Right forelimb (tissue), 1 donor: ENCODE results near the gene RPL36A.

Experiments used
- DNase-seq: peaks from one replicate; pipeline ENCODE4 v3.0.0-alpha.2; 2018

The RPL36A gene

GRCh38 chrX:101390664-101391525 lies at the start of gene RPL36A:
TSS of gene RPL36A (plus strand) at chrX:101391011. CDS start at chrX:101391044, 33 bp downstream.
- DNase-seq, result peak; percentile 85

DNA sequence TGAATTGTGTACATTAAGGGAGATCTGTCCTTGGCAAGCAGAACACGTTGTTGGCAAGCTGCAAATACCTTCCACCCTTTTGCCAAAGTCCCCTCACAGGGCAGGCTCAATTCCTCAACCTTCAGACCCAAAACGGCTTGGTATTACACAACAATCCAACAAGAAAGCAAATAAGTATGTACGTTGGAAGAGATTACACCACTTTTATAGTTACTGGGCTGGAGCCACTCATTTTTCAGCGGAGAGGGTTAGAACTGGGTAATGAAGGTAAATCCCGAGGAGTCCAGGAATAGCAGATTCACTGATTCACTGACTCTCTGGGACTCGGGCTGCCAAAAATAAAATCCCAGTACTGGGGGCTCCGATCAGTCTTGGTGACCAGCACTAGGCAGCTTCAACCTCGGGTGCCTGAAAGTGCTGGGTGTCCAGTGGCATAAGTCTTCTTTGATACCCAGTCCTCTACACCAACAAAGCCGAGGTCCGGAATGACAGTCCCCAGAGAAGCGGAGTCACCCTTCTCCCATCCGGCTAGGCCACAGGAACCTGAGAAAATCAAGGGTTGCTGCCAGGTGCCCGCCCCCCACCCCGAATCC lies 42.9 kb upstream of the RPL36A start:
- DNase-seq, result no peak

DNA sequence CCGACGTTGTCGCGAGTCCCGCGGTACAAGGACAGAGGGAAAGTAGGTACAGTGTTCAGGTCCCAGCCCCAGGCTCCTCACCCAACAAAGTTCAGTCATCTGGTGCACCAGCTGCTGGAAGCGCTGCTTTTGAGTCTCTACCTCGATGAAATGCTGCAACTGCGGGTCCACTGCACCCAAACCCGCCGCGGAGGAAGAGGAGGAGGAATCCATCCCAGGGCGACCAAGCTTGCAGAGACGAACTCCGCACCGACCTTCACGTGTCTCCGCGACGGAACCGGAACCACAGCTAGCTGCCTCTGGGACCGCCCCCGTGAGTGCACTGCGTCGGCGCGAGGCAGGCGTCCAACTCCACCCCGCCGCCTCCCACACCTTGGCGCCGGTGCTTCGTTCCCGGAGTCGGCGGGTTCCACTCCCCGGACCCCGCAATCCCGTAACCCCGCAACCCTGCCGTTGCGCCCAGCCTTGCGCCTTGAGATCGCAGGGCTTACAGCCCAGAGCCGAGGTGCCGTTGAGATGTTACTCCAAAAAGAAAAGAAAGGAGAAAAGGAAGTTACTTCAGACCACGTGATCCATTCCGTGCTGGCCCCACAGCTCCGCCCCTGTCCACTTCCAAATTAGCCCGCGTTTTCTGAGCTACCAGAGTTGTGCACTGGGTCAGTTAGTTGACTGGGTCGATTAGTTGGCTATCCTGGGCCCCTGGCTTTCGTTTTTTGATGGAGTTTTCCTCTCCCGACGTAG lies 42.2 kb upstream of the RPL36A start, which contains the start of gene TIMM8A:
Gene TIMM8A, minus strand, starts transcription at position 291 of the 741 bp plus-strand sequence. Its CDS starts 78 bp downstream, at position 213.
- peak; percentile 86 for DNase-seq

DNA sequence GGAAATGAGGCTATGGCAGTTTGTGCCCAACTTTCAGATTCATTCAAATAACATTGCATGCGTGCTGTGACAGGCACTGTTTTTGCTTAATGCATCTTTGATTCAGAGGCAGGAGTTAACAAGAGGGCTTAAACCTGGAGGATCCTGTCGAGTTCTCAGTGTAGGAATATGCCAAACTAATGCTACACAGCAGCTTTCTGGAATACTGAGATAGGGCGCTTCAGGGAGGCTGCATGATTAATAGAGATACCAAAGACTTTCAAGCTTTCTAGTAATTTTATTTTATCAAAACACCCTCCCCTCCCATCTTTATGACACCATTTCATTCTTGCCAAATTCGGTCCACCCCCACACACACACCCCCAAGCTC lies 41.6 kb upstream of the RPL36A start:
- no peak for DNase-seq

- DNase-seq, result no peak
Measured at GRCh38 chrX:101357166-101357795, 33.5 kb upstream of the RPL36A start.

- DNase-seq, result no peak
Measured at GRCh38 chrX:101359966-101360365, 30.8 kb upstream of the RPL36A start.

DNA sequence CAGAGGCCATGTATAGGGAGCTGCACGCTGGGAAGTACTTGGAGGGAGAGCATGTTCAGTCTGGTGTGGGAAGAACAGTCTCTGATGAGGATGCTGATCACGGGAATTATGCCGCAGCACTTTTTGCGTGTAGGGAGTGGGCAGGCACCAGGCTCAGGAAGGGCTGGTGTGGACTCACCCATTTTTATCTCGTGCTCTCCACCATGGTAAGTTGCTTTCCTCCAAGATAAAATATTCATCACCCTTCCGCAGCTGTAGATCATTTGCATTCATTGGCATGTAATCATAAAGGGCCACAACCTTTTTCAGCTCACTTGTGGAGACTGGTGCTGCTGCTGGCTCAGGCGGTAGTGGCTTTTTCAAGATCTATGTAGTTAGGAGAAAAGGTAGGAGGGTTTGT lies 30.4 kb upstream of the RPL36A start:
- DNase-seq, result no peak

GRCh38 chrX:101362116-101362515 lies 28.7 kb upstream of the RPL36A start:
- no peak for DNase-seq

DNA sequence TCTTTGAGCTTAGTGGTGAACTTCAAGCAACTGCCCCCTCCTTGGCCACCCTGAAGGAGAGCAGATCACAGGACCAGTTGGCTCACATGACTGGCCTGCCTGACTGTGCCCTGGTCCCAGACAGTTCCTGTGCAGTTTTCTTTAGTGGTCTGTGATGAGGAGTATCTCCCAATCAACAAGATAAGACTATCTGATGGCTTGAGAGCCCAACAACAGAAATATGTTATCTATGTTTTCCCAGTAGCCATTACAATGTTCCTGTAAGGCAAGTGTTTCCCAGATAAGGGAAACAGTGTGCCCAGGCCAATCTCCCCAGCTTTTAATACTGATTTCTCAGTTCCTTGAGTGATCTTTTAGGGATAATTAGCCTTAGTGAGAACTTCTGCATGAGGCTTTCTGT lies 28.1 kb upstream of the RPL36A start:
- no peak for DNase-seq

- DNase-seq, result no peak
Measured at GRCh38 chrX:101365301-101365795, 25.5 kb upstream of the RPL36A start.

- no peak for DNase-seq
Measured at GRCh38 chrX:101368800-101369199, 22.0 kb upstream of the RPL36A start.

DNA sequence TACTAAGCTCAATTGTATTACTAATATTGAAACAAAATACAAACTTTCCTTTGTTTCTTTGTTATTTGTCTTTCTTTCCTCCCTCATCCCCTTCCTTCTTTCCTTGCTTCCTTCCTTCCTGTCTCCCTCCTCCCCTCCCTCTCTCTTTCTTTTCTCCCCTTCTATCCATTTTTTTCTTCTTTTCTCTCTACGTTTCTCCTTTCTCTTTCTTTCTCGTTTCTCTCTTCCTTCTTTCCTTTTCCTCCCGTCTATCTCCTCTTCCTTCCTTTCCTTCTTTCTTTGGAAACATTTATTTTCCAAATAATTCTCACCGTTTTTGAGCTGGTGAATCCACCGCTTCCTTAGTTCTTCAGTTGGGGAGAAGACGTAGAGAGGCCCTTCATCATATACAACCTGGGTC lies 21.1 kb upstream of the RPL36A start:
- DNase-seq, result no peak

DNA sequence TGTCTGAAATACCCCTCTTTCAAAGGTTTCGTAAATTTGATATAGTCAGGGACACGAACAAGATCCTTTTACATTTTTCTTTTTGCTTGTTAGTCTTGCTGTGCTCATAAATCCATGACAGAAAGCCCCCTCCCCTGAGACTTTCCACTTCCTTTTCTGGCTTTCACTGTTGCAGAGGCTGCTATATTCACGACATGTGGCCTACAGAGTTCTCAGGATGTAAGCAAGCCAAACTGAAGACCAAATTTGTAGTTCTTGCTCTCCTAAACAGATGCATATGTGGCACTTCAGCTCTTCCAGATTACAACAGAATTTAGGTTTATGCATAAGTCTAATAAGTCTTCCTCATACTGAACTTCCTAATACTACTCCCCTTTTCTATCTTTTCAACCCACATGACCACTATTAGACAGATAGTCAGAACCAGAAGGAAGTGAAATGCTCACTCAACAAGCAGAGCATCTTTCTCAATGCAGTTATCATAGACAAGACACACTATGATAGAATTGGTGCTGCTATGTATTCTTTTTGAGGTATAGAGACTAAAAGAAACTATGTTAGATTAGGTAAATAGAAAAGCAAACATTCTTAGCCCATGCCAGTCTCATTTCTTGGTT lies 19.8 kb upstream of the RPL36A start:
- DNase-seq, result no peak

- no peak for DNase-seq
Measured at GRCh38 chrX:101377547-101377946, 13.3 kb upstream of the RPL36A start.

- no peak for DNase-seq
Measured at GRCh38 chrX:101383679-101384205, 7.1 kb upstream of the RPL36A start.

DNA sequence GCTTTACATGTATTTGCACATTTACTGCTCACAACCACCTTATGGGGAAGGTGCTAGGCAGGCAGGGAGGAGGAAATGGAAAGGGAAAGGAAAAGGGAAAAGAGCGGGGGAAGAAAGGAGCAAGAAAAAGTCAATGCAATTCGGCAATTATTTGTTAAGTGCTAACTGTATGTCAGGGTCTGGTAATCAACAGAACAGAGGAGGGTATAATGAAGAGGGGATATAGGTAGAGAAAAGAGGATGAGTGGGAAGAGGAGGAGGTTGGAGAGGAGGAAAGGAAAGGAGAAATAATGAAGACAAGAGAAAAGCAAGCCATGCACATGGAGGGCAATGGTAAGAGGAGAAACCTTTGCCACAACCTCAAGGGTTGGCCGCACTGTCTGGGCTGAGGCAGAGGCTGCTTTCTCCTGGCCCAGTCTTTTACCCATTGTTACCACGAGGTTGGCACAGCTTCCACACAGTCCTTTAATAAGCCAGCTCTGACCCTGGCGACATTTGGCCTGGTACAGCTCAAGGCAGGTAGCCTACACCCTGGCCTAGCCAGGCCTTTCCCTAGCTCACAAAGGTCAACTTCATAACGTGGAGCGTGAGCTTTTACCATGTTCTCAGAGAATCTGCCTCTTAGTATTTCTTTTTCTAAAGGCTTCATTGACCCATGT lies 5.7 kb upstream of the RPL36A start:
- DNase-seq, result no peak

GRCh38 chrX:101385795-101386541 lies 4.8 kb upstream of the RPL36A start, which contains the start of gene BTK:
TSS of gene BTK (minus strand) at chrX:101386191. CDS start at chrX:101375284, 10,907 bp downstream.
- DNase-seq, result no peak

DNA sequence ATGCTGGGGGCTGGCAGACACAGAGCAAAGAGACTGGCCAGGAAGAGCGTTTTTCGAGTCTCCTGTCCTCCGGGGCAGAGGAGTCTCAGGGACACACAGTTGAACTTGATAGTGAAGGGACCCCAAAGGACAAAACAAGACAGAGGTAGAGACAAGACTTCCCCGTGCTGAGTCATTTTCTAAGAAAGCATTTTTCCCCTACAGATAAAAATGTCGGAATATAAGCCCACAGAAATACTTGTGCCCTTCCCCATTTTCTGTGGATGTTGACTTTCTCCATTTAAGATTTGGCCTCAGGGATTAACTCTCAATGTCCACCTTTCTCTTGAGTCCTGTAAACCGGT lies 4.3 kb upstream of the RPL36A start:
- DNase-seq, result no peak

- no peak for DNase-seq
Measured at GRCh38 chrX:101388604-101389003, 2.2 kb upstream of the RPL36A start.

DNA sequence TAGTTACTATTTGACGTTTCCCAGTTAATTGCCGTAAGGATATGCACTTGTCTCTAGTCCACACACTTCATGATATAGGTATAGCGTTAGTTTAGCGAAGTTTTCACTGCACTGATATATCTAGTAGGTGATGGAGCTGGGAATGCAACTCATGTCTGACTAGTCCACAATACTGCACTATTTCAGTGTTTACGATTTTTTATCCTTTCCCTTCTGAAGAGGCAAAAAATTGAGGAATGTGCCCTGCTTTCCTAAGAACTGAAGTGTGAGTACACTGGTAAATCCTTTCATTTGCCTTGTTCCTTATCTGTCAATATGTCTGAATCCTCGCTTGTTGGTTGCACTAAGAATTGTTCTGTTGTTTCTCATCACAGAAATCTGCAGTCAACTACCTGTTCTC lies 1.0 kb downstream of the RPL36A start:
- DNase-seq, result no peak
